ENCODE results near the gene RAI1.

The RAI1 gene

GRCh38 chr17:17847118-17847689 is 165.9 kb downstream of the RAI1 start:
- DNase-seq (ENCODE audit: low spot score), result no peak

- DNase-seq (ENCODE audit: low spot score), result no peak
These were observed 166.5 kb downstream of the RAI1 start for GRCh38 chr17:17847726-17848125.

- no peak for DNase-seq (ENCODE audit: low spot score)
These were observed 167.2 kb downstream of the RAI1 start for GRCh38 chr17:17848311-17849082.

GRCh38 chr17:17849147-17849820 is 168.0 kb downstream of the RAI1 start:
- DNase-seq (ENCODE audit: low spot score), result peak; percentile 35

- no peak for DNase-seq (ENCODE audit: low spot score)
These were observed 168.7 kb downstream of the RAI1 start for GRCh38 chr17:17849845-17850373.

- DNase-seq (ENCODE audit: low spot score), result no peak
These were observed 170.1 kb downstream of the RAI1 start for GRCh38 chr17:17851103-17852002.

- no peak for DNase-seq (ENCODE audit: low spot score)
These were observed 171.7 kb downstream of the RAI1 start for GRCh38 chr17:17852930-17853329.

GRCh38 chr17:17853811-17854447 is 172.7 kb downstream of the RAI1 start:
- DNase-seq (ENCODE audit: low spot score), result no peak

GRCh38 chr17:17855976-17856375 is 174.7 kb downstream of the RAI1 start:
- no peak for DNase-seq (ENCODE audit: low spot score)

- no peak for DNase-seq (ENCODE audit: low spot score)
These were observed 175.1 kb downstream of the RAI1 start for GRCh38 chr17:17856386-17856785.

- DNase-seq (ENCODE audit: low spot score), result no peak
These were observed 176.2 kb downstream of the RAI1 start for GRCh38 chr17:17857496-17857895.

- DNase-seq (ENCODE audit: low spot score), result peak; percentile 63
These were observed 178.9 kb downstream of the RAI1 start for GRCh38 chr17:17859909-17860765.

GRCh38 chr17:17860766-17861107 is 179.5 kb downstream of the RAI1 start:
- no peak for DNase-seq (ENCODE audit: low spot score)

Data from SW480 (cell line).